Measurements from ENCODE around the gene OR52I2. TPM values are rescaled to one million over a fixed set of nuclear protein-coding genes. Genes with fewer than 3 reads are reported as not detected.

The OR52I2 gene
- total RNA-seq, 1 donor from 2014 or later = not detected

DNA sequence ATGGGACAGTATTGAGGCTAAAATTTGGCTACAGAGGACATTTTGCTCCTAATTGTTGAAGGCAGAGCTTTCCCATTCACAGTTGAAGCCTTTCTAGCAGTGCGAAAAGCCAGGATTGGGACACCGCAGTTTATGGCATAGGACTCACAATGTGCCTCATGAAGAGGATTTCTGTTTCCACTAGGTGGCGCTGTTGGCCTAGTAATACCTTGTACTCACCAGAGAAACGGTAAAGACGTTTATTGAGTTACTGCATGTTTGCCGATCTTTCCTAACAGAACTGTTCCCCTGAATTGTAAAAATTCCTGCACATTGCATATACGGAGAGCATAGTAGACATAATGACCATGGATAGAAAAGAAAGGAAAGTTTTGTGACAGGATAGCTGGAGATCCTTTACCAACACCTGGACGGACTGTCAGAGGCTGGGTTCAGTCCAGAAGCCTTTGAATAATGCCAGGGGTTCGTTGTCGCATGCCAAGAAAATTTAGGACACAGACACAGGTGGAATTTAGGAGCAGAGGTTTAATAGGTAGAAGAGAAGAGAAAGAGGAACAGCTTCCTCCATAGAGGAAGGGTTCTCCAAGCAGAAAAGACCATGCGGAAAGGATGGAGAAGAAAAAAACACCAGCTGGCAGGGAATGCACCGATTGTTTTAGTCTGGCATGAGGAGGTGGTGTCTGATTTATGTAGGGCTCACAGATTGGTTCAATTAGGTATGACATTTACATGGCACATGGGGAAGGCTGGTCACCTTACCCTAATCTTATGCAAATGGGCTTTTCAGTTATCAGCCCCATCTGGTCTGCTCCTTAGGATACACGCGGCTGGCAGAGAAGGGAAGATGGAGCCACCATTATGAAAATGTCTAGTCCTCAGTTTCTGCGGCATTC lies 44.9 kb downstream of the OR52I2 start:
- no peaks in the 10 kb centered on the region for H3K36me3 Mint-ChIP-seq
- peak; percentile 42 to 62 for DNase-seq (ENCODE audit: low spot score in 2 of 2, unreplicated experiment in 2 of 2)
- no peak overlapping the region for H3K4me3 Mint-ChIP-seq
- H3K27me3 Mint-ChIP-seq (ENCODE audit: low read depth) = peaks cover 33% of the 10 kb centered on the region
- H3K4me1 Mint-ChIP-seq = no peaks in the 10 kb centered on the region
- TF ChIP-seq, protein P1, sequence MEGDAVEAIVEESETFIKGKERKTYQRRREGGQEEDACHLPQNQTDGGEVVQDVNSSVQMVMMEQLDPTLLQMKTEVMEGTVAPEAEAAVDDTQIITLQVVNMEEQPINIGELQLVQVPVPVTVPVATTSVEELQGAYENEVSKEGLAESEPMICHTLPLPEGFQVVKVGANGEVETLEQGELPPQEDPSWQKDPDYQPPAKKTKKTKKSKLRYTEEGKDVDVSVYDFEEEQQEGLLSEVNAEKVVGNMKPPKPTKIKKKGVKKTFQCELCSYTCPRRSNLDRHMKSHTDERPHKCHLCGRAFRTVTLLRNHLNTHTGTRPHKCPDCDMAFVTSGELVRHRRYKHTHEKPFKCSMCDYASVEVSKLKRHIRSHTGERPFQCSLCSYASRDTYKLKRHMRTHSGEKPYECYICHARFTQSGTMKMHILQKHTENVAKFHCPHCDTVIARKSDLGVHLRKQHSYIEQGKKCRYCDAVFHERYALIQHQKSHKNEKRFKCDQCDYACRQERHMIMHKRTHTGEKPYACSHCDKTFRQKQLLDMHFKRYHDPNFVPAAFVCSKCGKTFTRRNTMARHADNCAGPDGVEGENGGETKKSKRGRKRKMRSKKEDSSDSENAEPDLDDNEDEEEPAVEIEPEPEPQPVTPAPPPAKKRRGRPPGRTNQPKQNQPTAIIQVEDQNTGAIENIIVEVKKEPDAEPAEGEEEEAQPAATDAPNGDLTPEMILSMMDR (IDR thresholded peaks at IDR 0.05; ENCODE audit: unreplicated experiment) = peak; percentile 82
- no peak overlapping the region for H3K27ac Mint-ChIP-seq
- H3K9me3 Mint-ChIP-seq = peaks cover 4% of the 10 kb centered on the region

DNA sequence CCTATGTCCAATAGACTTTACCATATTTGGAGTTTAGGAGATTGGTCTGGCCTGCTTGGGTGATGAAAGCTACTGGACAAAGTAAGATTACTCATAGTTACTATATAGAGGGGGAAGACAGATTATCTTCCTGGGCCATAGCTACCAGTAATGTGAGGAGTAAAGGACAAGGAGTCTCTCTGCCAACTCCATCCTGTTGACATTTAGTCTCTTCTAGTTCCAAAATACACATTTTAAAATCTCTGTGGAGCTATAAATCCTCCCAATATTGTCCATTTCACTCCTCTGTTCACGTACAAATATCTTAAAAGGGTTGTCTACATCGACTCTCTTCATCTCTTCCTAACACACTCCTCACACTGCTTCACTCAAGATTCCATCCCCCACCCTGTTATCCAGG lies 54.6 kb downstream of the OR52I2 start:
- TF ChIP-seq, protein P1 (IDR thresholded peaks at IDR 0.05; ENCODE audit: unreplicated experiment) = no peak
- Mint-ChIP-seq H3K9me3 (peaks cover 5% of the 10 kb centered on the region), H3K36me3 (no peaks in the 10 kb centered on the region), H3K4me3 (no peak overlapping the region), H3K4me1 (peaks cover 4% of the 10 kb centered on the region), H3K27ac (no peak overlapping the region), H3K27me3 (ENCODE audit: low read depth) (peaks cover 7% of the 10 kb centered on the region)
- no peak for DNase-seq (ENCODE audit: low spot score in 2 of 2, unreplicated experiment in 2 of 2)

DNA sequence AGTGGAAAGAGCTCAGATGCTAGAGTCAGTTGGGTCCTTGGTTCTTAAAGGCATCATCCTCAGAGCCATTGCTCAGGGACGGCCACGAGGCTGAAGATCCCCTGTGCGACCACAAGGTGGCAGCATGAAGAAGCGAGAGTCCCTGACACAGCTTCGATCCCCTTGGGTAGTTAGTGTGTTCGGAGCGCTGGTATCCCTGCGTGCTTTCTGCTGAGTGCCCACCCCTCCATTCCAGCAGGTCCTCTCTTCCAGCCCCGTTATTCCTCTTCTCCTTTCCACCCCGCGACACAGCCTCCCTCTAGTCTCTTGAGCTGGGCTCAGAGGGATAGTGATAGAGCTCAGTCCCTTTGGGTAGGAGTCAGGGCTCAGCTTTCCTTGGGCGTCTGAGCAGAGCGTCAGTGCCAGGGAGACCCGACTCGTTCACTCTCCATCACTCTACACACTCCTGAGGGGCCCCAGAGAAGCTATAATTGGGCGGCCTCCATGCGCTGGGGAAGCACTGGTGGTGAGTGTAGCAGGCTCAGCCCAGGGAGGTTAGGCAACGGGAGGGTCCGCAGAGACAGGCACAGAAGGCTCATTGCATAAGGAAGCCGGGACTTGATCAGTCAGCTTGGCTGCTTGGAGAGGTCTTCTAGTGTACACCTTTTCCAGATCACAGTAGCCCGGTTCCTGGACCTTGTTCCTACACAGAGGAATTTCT lies 55.6 kb downstream of the OR52I2 start, which contains the start of gene OR51D1:
OR51D1 (plus strand) TSS at position 516 of the 700 bp plus-strand sequence. CDS start 2,314 bp downstream, outside the sequence.
- H3K4me1 Mint-ChIP-seq = peaks cover 11% of the 10 kb centered on the region
- peaks cover 5% of the 10 kb centered on the region for H3K9me3 Mint-ChIP-seq
- H3K36me3 Mint-ChIP-seq = no peaks in the 10 kb centered on the region
- DNase-seq (ENCODE audit: low spot score in 2 of 2, unreplicated experiment in 2 of 2) = peak; percentile 58 to 84
- H3K27ac Mint-ChIP-seq = no peak within 1 kb of the TSS
- no peak within 1 kb of the TSS for H3K4me3 Mint-ChIP-seq
- H3K27me3 Mint-ChIP-seq (ENCODE audit: low read depth) = peaks cover 5% of the 10 kb centered on the region
- TF ChIP-seq, protein P1 (IDR thresholded peaks at IDR 0.05; ENCODE audit: unreplicated experiment) = peak; percentile 85

DNA sequence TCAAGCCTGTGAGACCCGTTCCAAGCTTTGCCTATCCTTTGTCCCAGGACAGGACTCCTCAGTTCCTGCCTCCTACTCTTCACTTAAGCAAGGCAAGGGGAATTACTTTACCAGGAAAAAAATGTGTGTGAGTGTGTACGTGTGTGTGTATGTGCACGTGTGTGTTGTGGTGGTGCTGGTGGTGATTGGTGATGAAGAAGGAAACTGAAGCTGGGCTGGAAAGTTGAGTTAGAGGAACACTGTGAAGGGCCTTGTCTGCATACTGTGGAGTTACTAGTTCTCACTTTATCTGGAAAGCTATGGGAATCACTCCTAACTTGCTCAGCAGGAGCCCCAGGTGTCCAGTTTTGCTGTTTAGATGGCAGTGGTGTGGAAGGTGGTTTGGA lies 56.1 kb downstream of the OR52I2 start:
- H3K9me3 Mint-ChIP-seq = peaks cover 5% of the 10 kb centered on the region
- no peak for DNase-seq (ENCODE audit: low spot score in 2 of 2, unreplicated experiment in 2 of 2)
- no peak overlapping the region for H3K27ac Mint-ChIP-seq

DNA sequence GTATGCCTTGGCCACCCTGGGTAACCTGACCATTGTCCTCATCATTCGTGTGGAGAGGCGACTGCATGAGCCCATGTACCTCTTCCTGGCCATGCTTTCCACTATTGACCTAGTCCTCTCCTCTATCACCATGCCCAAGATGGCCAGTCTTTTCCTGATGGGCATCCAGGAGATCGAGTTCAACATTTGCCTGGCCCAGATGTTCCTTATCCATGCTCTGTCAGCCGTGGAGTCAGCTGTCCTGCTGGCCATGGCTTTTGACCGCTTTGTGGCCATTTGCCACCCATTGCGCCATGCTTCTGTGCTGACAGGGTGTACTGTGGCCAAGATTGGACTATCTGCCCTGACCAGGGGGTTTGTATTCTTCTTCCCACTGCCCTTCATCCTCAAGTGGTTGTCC lies 58.4 kb downstream of the OR52I2 start:
- H3K36me3 Mint-ChIP-seq = no peaks in the 10 kb centered on the region
- DNase-seq (ENCODE audit: low spot score in 2 of 2, unreplicated experiment in 2 of 2) = no peak
- H3K4me3 Mint-ChIP-seq = no peak overlapping the region
- TF ChIP-seq, protein P1 (IDR thresholded peaks at IDR 0.05; ENCODE audit: unreplicated experiment) = no peak
- no peaks in the 10 kb centered on the region for H3K27me3 Mint-ChIP-seq (ENCODE audit: low read depth)
- H3K27ac Mint-ChIP-seq = no peak overlapping the region
- peaks cover 5% of the 10 kb centered on the region for H3K9me3 Mint-ChIP-seq
- H3K4me1 Mint-ChIP-seq = peaks cover 18% of the 10 kb centered on the region

More for the DNA sequence above, 56.1 kb downstream of the OR52I2 start:
- Mint-ChIP-seq H3K4me3 (no peak overlapping the region), H3K36me3 (no peaks in the 10 kb centered on the region), H3K4me1 (peaks cover 14% of the 10 kb centered on the region), H3K27me3 (ENCODE audit: low read depth) (peaks cover 5% of the 10 kb centered on the region)
- TF ChIP-seq, protein P1 (IDR thresholded peaks at IDR 0.05; ENCODE audit: unreplicated experiment) = no peak
